ENCODE data around the gene DEPDC1.

- TF ChIP-seq CTCF (IDR thresholded peaks at IDR 0.05) (no peak), POLR2AphosphoS5 (IDR thresholded peaks at IDR 0.05) (no peak)
Measured at GRCh38 chr1:68495532-68495931, 1.4 kb downstream of the DEPDC1 start.

All from esophagus muscularis mucosa (tissue), 3 donors.